ENCODE results near the gene TFPI2.

The TFPI2 gene

GRCh38 chr7:93910076-93910994 lies 19.8 kb upstream of the TFPI2 start:
- DNase-seq (ENCODE audit: low read depth in 2 of 3, low spot score in 1 of 3), result no peak

GRCh38 chr7:93906267-93906666 lies 15.7 kb upstream of the TFPI2 start, which contains the start of gene GNGT1:
TSS of gene GNGT1 (plus strand) at chr7:93906567. CDS start at chr7:93906747, 180 bp downstream.
- DNase-seq (ENCODE audit: low read depth in 2 of 3, low spot score in 1 of 3), result no peak

- DNase-seq (ENCODE audit: low read depth in 2 of 3, low spot score in 1 of 3), result no peak
These were observed 12.3 kb upstream of the TFPI2 start for GRCh38 chr7:93902777-93903423.

- DNase-seq (ENCODE audit: low read depth in 2 of 3, low spot score in 1 of 3), result no peak
These were observed 7.1 kb upstream of the TFPI2 start for GRCh38 chr7:93897680-93898079.

- DNase-seq (ENCODE audit: low read depth in 2 of 3, low spot score in 1 of 3), result no peak
These were observed 5.5 kb upstream of the TFPI2 start for GRCh38 chr7:93895859-93896600.

- no peak for DNase-seq (ENCODE audit: low read depth in 2 of 3, low spot score in 1 of 3)
These were observed 4.5 kb upstream of the TFPI2 start for GRCh38 chr7:93894966-93895640.

- DNase-seq (ENCODE audit: low read depth in 2 of 3, low spot score in 1 of 3), result no peak
These were observed 3.9 kb upstream of the TFPI2 start for GRCh38 chr7:93894426-93894825.

GRCh38 chr7:93890041-93890463 lies 501 bp downstream of the TFPI2 start:
- no peak for DNase-seq (ENCODE audit: low read depth in 2 of 3, low spot score in 1 of 3)

GRCh38 chr7:93889261-93889660 lies 1.3 kb downstream of the TFPI2 start:
- no peak for DNase-seq (ENCODE audit: low read depth in 2 of 3, low spot score in 1 of 3)

GRCh38 chr7:93884541-93884940 lies 6.0 kb downstream of the TFPI2 start:
- DNase-seq (ENCODE audit: low read depth in 2 of 3, low spot score in 1 of 3), result no peak

- DNase-seq (ENCODE audit: low read depth in 2 of 3, low spot score in 1 of 3), result no peak
These were observed 6.6 kb downstream of the TFPI2 start for GRCh38 chr7:93883917-93884345.

- DNase-seq (ENCODE audit: low read depth in 2 of 3, low spot score in 1 of 3), result no peak
These were observed 7.3 kb downstream of the TFPI2 start for GRCh38 chr7:93883078-93883916.

GRCh38 chr7:93882468-93882867 lies 8.1 kb downstream of the TFPI2 start:
- no peak for DNase-seq (ENCODE audit: low read depth in 2 of 3, low spot score in 1 of 3)

GRCh38 chr7:93879356-93879755 lies 11.2 kb downstream of the TFPI2 start:
- DNase-seq (ENCODE audit: low read depth in 2 of 3, low spot score in 1 of 3), result no peak

GRCh38 chr7:93877742-93878141 lies 12.8 kb downstream of the TFPI2 start:
- no peak for DNase-seq (ENCODE audit: low read depth in 2 of 3, low spot score in 1 of 3)

- no peak for DNase-seq (ENCODE audit: low read depth in 2 of 3, low spot score in 1 of 3)
These were observed 16.5 kb downstream of the TFPI2 start for GRCh38 chr7:93873998-93874574.

GRCh38 chr7:93866886-93867285 lies 23.7 kb downstream of the TFPI2 start:
- no peak for DNase-seq (ENCODE audit: low read depth in 2 of 3, low spot score in 1 of 3)

- DNase-seq (ENCODE audit: low read depth in 2 of 3, low spot score in 1 of 3), result no peak
These were observed 27.9 kb downstream of the TFPI2 start for GRCh38 chr7:93862651-93863050.

GRCh38 chr7:93861325-93861949 lies 29.1 kb downstream of the TFPI2 start:
- DNase-seq (ENCODE audit: low read depth in 2 of 3, low spot score in 1 of 3), result no peak
